LNCAP (cell line): Measurements from ENCODE around the gene SLC29A1.

Experiments
- TF ChIP-seq, protein P1 (sequence below): fragments of 450-650 bp; IDR thresholded peaks from 2 replicates; pipeline ENCODE4 v1.5.1; 2017; ENCODE audit warnings: mild to moderate bottlenecking

Gene SLC29A1

DNA sequence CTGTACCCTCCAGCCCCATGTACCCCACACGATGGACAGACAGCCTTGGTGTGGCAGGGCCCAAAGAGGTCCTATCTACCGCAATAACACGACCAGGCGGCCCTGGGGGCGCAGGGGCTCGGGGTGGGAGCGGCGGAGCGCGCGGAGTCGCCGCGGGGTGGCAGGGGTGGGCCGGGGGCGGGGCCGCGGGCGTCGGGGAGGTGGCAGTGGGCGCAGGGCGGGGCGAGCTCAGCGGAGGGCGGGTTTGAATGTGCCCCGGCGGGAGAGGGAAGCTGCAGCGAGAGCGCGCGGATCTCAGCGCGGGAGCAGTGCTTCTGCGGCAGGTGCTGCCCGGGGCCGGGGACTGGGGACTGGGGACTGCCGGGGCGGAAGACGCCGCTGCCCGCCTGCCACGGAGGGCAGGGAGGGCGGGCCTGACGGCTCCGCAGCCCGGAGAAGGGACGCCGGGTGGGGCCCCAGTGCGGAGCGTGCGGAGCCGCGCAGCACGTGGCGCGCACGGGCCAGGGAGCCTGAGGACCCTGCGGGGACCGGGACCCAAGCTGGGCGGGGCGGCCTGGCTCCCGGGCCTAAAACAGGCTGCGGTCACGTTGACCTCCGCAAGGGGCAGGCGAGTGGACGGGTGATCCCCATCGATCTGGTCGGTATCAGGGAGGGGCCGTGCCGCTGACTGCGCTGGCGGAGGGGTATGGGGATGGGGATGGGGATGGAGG is at the start of gene SLC29A1:
SLC29A1 (plus strand) TSS at position 277 of the 710 bp plus-strand sequence. CDS start 3,719 bp downstream, outside the sequence.
- TF ChIP-seq, protein P1, sequence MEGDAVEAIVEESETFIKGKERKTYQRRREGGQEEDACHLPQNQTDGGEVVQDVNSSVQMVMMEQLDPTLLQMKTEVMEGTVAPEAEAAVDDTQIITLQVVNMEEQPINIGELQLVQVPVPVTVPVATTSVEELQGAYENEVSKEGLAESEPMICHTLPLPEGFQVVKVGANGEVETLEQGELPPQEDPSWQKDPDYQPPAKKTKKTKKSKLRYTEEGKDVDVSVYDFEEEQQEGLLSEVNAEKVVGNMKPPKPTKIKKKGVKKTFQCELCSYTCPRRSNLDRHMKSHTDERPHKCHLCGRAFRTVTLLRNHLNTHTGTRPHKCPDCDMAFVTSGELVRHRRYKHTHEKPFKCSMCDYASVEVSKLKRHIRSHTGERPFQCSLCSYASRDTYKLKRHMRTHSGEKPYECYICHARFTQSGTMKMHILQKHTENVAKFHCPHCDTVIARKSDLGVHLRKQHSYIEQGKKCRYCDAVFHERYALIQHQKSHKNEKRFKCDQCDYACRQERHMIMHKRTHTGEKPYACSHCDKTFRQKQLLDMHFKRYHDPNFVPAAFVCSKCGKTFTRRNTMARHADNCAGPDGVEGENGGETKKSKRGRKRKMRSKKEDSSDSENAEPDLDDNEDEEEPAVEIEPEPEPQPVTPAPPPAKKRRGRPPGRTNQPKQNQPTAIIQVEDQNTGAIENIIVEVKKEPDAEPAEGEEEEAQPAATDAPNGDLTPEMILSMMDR, result no peak

DNA sequence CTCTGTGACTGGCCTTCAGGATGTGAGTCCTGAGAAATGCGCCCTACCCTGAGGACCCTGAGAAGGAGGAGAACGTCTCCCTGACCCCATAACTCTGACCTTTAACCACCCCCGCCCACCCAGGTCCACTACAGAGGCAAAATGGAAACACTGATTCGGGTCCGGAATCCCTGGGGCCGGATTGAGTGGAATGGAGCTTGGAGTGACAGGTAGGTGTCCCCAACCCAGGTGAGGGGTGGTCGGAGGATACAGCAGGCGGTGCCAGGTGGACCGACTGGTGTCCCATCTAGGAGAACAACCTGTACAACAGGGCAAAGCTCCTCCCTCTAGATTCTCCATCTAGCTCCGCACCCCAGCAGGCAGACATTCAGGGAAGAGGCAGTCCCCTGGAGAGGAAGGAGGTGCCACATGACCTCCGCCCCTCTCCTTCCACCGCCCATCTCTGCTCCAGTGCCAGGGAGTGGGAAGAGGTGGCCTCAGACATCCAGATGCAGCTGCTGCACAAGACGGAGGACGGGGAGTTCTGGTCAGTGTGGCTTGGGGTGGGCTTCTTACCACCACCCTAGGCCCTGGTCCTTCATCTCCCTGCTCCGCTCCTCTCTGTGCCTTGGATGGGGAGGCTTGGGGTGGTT is 47.1 kb upstream of the SLC29A1 start:
- TF ChIP-seq, protein P1, result no peak

DNA sequence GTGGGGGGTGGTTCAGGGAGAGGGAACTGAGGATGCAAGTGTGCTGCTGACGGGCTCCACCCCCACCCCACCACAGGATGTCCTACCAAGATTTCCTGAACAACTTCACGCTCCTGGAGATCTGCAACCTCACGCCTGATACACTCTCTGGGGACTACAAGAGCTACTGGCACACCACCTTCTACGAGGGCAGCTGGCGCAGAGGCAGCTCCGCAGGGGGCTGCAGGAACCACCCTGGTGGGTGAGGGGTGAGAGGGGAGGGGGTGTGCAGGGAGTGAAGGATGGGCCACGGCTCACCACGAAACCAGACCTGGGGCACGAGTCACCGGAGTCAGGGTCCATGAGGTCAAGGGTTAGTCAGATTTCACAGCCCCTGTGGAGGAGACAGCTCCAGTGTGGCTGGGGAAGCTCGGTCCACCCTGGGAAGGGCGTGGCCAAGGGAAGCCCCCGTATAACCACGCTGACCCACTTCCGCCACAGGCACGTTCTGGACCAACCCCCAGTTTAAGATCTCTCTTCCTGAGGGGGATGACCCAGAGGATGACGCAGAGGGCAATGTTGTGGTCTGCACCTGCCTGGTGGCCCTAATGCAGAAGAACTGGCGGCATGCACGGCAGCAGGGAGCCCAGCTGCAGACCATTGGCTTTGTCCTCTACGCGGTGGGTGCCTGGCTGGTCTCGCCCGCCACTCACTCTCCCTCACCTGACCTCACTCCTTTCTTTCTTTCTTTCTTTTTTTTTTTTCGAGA is 46.5 kb upstream of the SLC29A1 start:
- TF ChIP-seq, protein P1, result no peak

DNA sequence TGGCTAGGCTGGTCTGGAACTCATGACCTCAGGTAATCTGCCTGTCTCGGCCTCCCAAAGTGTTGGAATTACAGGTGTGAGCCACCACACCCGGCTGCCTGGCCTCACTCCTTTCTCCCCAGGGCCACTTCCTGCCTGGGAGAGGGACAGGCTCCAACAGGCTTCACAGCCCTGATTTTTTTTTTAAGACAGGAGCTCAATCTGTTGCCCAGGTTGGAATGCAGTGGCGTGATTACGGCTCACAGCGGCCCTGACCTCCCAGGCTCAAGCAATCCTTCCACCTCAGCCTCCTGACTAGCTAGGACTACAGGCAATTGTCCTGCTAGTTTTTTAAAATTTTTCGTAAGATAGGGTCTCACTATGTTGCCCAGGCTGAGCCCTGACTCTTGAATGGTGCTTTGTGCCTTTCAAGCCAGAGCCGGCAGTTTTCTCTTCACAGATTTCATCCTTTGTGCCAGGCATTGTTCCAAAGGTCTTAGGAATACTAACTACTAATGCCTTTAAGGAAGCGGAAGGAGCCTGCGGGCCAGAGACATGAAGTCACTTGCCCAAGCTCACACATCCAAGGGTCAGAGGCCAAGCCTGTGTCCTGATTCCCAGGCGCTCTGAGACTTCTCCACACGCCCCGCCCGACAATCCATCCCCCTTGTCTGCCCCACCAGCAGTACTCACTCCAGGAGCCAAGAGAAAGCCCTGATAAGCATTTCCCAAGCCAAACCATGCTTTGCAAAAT is 45.5 kb upstream of the SLC29A1 start:
- TF ChIP-seq, protein P1, result no peak

DNA sequence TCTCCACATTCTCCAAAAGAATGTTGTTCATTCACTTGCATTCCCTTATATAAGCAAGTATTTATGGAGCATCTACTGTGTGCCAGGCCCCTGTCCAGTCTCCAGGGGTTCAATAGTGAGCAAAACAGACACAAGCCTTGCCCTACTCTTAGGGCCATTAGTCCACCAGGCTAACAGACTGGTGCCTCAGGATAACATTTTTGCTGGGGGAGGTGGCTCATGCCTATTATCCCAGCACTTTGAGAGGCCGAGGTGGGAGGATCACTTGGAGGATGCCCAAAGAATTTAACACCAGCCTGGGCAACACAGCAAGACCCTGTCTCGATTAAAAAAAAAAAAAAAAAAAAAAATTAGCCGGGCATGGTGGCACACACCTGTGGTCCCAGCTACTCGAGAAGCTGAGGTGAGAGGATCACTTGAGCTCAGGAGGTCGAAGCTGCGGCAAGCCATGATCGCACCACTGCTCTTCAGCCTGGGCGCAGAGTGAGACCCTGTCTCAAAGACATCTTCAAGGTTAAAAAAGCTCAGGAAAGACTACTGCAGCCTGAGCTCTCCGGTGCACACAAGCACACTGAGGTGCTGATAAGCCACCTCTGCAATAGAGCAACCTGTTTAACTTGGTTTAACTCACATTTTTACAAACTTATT is 44.8 kb upstream of the SLC29A1 start:
- TF ChIP-seq, protein P1, result no peak

DNA sequence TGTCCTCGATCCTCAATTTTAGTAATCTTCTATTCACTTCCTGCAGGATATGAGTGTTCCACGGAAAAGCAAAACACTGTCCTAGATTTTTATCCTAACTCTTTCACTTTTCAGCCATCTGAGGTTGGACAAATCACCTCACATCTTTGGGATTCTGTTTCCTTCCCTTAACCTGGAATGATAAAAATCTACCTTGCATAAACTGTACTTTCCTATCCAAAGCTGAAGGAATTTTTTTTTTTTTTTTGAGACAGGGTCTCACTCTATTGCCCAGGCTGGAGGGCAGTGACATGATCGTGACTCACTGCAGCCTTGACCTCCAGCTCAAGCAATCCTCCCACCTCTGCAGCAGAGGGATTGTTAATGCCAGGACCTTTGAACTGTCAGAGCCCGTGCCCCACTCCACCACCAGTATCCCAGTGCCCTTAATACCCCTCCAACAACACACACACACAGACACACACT is 44.3 kb upstream of the SLC29A1 start:
- TF ChIP-seq, protein P1, result no peak

DNA sequence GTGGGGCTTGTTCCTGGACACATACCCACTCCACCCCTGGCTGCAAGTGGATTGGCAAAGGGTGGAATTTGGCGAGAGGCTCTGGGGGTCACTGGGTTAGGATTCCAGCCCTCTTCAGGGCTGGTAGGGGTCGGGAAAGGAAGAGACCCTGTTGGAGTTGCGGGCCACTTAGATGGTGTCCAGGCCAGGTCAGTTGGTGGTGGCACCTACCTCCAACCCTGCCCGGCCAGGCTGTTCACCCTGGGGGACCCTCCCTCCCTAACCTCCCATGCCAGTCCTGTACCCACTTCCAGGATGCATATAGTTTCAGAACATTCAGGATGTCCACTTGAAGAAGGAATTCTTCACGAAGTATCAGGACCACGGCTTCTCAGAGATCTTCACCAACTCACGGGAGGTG is 43.7 kb upstream of the SLC29A1 start:
- TF ChIP-seq, protein P1, result no peak
